ENCODE results near the gene CLCN6. TPM values are rescaled to one million over a fixed set of nuclear protein-coding genes. Genes with fewer than 3 reads are reported as not detected.

CLCN6 gene
- total and polyA plus RNA-seq, 2 of the 13 experiments (the other 11 are each of a cell fraction or from before 2014, with no cell fraction given) = 14.9 to 19.3 TPM

DNA sequence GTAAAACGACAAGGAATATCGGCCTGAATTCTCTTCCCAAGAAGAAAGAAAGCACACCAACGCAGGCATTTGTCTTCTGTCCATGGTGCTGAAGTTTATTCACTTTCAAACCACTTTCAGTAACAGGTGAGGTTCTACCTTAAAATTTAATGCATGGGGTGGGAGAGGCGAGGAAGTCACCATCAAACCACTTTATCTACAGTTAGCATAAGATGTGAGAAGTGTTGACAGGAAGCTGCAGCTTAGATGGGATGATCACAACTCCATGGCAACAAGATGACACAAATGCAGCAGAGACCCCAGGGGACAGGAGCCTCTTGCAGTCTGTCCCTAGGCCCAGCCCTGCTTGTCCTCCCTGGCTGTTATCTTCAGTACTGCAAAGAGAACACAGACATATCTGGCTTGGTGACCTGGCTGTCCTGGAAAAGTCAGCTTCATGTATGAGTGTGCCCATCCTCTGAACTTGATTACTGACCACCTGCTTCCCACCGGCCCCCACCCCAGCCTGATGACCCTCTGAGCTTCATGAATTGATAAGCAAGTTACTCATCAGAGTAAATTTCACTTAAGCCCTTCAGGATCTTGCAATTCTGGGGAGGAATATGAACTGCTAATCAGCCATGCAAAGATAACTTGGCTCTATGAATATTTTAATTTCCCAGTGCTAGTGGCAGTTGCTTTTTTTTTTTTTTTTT is 39.8 kb downstream of the CLCN6 start (continued):
- TF ChIP-seq ZNF557 (CRISPR knock-in tag; IDR thresholded peaks at IDR 0.05) (0 out of 2 replicates have a peak, but pooled peaks have one; percentile 35), SRSF1 (optimal IDR thresholded peaks at IDR 0.05; ENCODE audit: low read depth, low read length) (no peak), SP4 (CRISPR knock-in tag; IDR thresholded peaks at IDR 0.05) (peak; percentile 35; the same call in 1 of the 2 replicates), TOPORS (CRISPR knock-in tag; IDR thresholded peaks at IDR 0.05) (no peak), MIER2 (CRISPR knock-in tag; IDR thresholded peaks at IDR 0.05) (peak; percentile 93), POLR2G (IDR thresholded peaks at IDR 0.05; ENCODE audit: low read depth, low read length) (no peak; the same call in 1 of the 2 replicates), ZKSCAN5 (CRISPR knock-in tag; IDR thresholded peaks at IDR 0.05) (no peak)
- TF ChIP-seq, protein P1, sequence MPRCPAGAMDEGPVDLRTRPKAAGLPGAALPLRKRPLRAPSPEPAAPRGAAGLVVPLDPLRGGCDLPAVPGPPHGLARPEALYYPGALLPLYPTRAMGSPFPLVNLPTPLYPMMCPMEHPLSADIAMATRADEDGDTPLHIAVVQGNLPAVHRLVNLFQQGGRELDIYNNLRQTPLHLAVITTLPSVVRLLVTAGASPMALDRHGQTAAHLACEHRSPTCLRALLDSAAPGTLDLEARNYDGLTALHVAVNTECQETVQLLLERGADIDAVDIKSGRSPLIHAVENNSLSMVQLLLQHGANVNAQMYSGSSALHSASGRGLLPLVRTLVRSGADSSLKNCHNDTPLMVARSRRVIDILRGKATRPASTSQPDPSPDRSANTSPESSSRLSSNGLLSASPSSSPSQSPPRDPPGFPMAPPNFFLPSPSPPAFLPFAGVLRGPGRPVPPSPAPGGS (CRISPR knock-in tag; IDR thresholded peaks at IDR 0.05) = no peak

DNA sequence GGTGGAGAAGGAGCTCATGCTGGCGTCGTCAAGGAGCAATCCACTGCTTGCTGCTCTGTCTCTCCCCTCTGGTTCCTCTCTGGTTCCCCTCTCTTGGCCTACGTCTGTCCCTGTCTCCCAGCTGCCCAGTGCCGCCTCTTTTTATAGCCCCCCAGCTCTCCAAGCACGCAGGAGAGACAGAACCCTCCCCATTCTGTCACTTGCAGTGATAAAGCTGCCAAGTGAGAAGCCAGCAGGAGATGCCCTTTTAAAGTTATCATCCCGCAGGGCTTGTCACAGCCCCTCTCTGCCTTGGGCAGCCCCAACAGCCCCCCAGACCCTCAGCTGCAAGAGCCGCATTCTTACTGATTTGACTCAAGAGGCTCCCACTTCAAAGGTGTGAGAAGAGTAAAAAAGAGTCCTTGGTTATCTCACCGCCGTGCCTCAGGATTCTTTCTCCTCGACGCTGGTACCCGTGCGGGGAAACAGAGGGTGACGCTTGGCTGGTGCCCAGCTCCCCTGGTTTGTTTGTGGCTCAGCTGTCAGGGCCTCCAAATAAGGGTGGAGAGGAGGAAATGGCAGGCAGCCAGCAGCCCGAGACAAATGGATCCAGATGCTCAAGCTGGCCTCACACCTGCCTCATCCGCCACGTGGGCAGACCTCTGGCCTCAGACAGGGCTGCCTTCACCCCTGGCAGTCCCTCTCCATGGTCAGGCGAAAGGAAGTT is 41.8 kb downstream of the CLCN6 start, which contains the start of gene NPPA:
Gene NPPA (minus strand): TSS at position 117 of the 706 bp plus-strand sequence. CDS start 99 bp downstream, at position 18.
- DNase-seq (ENCODE audit: low spot score) (no peak), FAIRE-seq (no peak), ATAC-seq (no peak)
- no peaks in the 10 kb centered on the region for H3K79me2 ChIP-seq (ENCODE audit: insufficient read depth, low read length)
- no peaks in the 10 kb centered on the region for H4K20me1 ChIP-seq (ENCODE audit: insufficient read depth, low read length)
- peaks cover 1 to 19% of the 10 kb centered on the region in 2 experiments for H3K36me3 ChIP-seq (replicated peaks in 1 of 2; ENCODE audit: control insufficient read depth in 1 of 2, insufficient read depth in 2 of 2, low read length in 2 of 2)
- no peak within 1 kb of the TSS for H2AFZ ChIP-seq (ENCODE audit: low read length)
- no peak within 1 kb of the TSS for H3K9ac ChIP-seq (ENCODE audit: insufficient read depth, low read depth, low read length)
- no TSS peak for BruUV-seq (replicated peaks)
- in situ Hi-C loops (cut with HindIII; ENCODE audit: extremely low pct_ligation_motif_present, low pct_unique_long_range_greater_than_20kb) (no loop called here), intact Hi-C loops (cut with micrococcal nuclease; ENCODE audit: unreplicated experiment) (no loop called here)
- H3K4me2 ChIP-seq (ENCODE audit: low read depth, low read length) = no peak within 1 kb of the TSS
- H3K4me3 ChIP-seq (replicated peaks in 1 of 3; ENCODE audit: insufficient read depth in 1 of 3, low read depth in 2 of 3, low read length in 3 of 3) = no peak within 1 kb of the TSS
- H3K4me1 ChIP-seq (ENCODE audit: insufficient read depth, low read length) = peaks cover 20% of the 10 kb centered on the region
- WGBS (ENCODE audit: low lambda C conversion rate) = 96% methylated on average over 16 of the region's 18 CpGs
- CTCF ChIA-PET (ENCODE audit: low intra/inter-chr PET ratio, low total read pairs) = no interaction called here
- H3K9me3 ChIP-seq (ENCODE audit: low read length) = no peaks in the 10 kb centered on the region
- POLR2A ChIA-PET = interaction anchor here (1.1 kb wide), 1 partner anchor 67 kb away, joined by 3 read pairs; no protein-coding TSS in a partner anchor
- TF ChIP-seq HDAC1 (CRISPR knock-in tag; IDR thresholded peaks at IDR 0.05) (no peak), AGO2 (optimal IDR thresholded peaks at IDR 0.05; ENCODE audit: low read depth, low read length) (peak; percentile 25), ZNF839 (CRISPR knock-in tag; IDR thresholded peaks at IDR 0.05; ENCODE audit: borderline replicate concordance) (no peak), ZNF326 (CRISPR knock-in tag; IDR thresholded peaks at IDR 0.05; ENCODE audit: borderline replicate concordance) (no peak)
- H3K27ac ChIP-seq (ENCODE audit: extremely low read length, insufficient read depth, low read length) = no peak within 1 kb of the TSS
- 0 out of 5 replicates have a peak, but pooled peaks cover 0 to under 1% of the 10 kb centered on the region in 2 experiments for H3K27me3 ChIP-seq (ENCODE audit: control insufficient read depth in 1 of 2, insufficient read depth in 2 of 2, low read length in 2 of 2)

All from HepG2 (cell line).